HG03159 (cell line): ENCODE results near the gene PAPPA.

Experiments
- ATAC-seq: cut with Tn5 transposase; IDR thresholded peaks from one replicate; pipeline ENCODE4 v1.9.1; 2021; ENCODE audit warnings: mild to moderate bottlenecking, moderate library complexity; ENCODE audit not compliant: unreplicated experiment

The PAPPA gene

GRCh38 chr9:116448431-116448830 lies 294.8 kb downstream of the PAPPA start:
- no peak for ATAC-seq

GRCh38 chr9:116449949-116450348 lies 296.4 kb downstream of the PAPPA start:
- no peak for ATAC-seq

DNA sequence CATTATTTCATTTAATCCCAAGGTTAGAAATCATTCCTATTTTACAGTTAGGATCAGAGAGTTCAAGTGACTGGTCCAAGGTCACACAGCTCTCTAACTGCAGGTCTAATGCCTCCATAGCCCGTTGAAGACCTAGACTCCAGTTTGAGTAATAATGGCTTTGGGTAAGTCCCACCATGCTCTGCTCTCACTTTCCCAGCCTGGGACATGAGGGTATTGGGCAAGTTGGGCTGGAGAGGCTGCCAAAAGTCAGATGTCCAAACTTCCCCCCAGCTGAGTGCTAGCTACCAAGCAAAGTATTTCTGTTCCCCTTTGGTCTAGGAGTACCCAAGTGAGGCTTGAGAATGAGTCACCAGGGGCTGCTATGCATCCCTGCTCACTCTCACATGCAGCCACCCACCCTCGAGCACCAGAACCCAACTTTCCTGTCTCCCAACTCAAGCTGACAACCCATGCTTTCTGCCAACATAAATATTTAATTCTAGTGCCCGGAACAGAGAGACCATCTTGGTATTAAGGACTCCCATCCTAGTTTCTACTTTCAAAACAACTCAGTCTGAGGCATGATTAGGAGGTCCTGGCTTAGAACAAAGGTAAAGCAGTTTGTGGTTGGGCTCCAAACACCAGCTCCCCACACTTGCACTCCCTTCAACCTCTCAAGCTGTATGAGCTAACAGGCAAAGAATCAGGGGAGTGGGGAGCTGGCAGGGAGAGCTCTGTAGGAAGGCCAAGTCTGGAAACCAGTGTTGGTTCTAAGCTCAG lies 297.0 kb downstream of the PAPPA start:
- ATAC-seq = peak; percentile 84

DNA sequence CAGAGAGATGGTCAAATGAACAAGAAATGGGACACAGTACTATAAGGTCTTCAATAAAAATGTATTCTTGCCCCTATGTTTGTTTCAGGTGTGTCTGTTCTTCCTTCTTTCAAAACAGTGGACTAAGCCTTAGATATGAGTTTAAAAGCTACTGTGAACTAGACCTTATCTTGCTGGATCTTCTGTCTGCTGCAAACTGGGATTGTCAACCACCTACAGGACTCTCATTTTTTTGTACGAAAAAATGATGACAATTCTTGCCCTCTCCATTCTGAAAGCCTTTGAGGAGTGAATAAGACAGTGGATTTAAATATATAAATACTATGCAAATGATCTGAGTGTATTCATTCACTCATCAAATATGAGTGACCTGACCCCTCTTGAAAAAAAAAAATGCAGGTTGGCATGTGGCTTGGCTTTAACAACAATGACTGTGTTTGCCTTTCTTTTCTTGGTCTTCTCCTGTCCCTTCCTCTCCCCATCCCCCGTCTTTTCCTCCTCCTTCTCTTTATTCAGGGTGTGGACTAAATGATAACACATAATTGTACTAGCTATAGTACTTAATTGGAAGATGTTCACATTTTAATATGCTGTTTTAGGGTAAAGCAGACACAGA lies 298.0 kb downstream of the PAPPA start:
- ATAC-seq = no peak
